Caco-2 (cell line): Measurements from ENCODE around the gene ERGIC1. TPM values are rescaled to one million over a fixed set of nuclear protein-coding genes. Genes with fewer than 3 reads are reported as not detected.

Source experiments
- BruUV-seq: library from RNA; stranded (reverse); fragments of 400-500 nt; replicated peaks from 2 replicates; lab custom pipeline; 2021; lab: Mats Ljungman, UMichigan
- CTCF ChIA-PET: fragments of 300-600 bp; sonication (Branson Sonifier 250); formaldehyde crosslinking; loops from one replicate; lab custom pipeline; 2022; ENCODE audit warnings: antibody characterized with exemption; lab: Charles Lee
- POLR2A ChIA-PET: fragments of 300-600 bp; sonication (Branson Sonifier 250); formaldehyde crosslinking; loops from one replicate; lab custom pipeline; 2022; ENCODE audit warnings: antibody characterized with exemption; lab: Charles Lee
- DNase-seq, 2 experiments: peaks; one replicate each; pipeline versions ENCODE4 v3.0.0 to v3.0.0-alpha.2; 2020 to 2022
- H3K27me3 ChIP-seq: replicated peaks from 2 replicates; pipeline ENCODE4 v1.6.0; 2011; ENCODE audit warnings: low read length; ENCODE audit not compliant: control insufficient read depth, insufficient read depth
- H3K36me3 ChIP-seq: 2 replicates; pipeline ENCODE4 v1.5.1; 2011; ENCODE audit warnings: low read length; ENCODE audit not compliant: control insufficient read depth, insufficient read depth
- H3K4me1 ChIP-seq: fragments of 250-450 bp; sonication (Bioruptor Pico); 2 replicates; pipeline ENCODE4 v1.5.1; 2020; ENCODE audit warnings: mild to moderate bottlenecking
- H3K4me3 ChIP-seq: 2 replicates; pipeline ENCODE4 v1.5.1; 2011; ENCODE audit warnings: low read depth, mild to moderate bottlenecking, control low read depth, low read length
- H3K9me3 ChIP-seq: fragments of 250-450 bp; sonication (Bioruptor Pico); 2 replicates; pipeline ENCODE4 v1.5.1; 2020; ENCODE audit warnings: mild to moderate bottlenecking, moderate library complexity
- H3K27ac Mint-ChIP-seq: one replicate; pipeline ENCODE4 v1.8.0; 2022; ENCODE audit warnings: mixed read lengths; ENCODE audit not compliant: unreplicated experiment
- H3K27me3 Mint-ChIP-seq: one replicate; pipeline ENCODE4 v1.8.0; 2022; ENCODE audit warnings: mixed read lengths; ENCODE audit not compliant: insufficient read depth, unreplicated experiment
- H3K36me3 Mint-ChIP-seq: one replicate; pipeline ENCODE4 v1.8.0; 2022; ENCODE audit warnings: mild to moderate bottlenecking, mixed read lengths; ENCODE audit not compliant: insufficient read depth, unreplicated experiment
- H3K4me1 Mint-ChIP-seq: one replicate; pipeline ENCODE4 v1.8.0; 2022; ENCODE audit warnings: low read depth, mixed read lengths; ENCODE audit not compliant: unreplicated experiment
- H3K4me3 Mint-ChIP-seq: one replicate; pipeline ENCODE4 v1.8.0; 2022; ENCODE audit warnings: mild to moderate bottlenecking, moderate library complexity, mixed read lengths; ENCODE audit not compliant: unreplicated experiment
- H3K9me3 Mint-ChIP-seq: one replicate; pipeline ENCODE4 v1.8.0; 2022; ENCODE audit warnings: mixed read lengths; ENCODE audit not compliant: unreplicated experiment
- intact Hi-C: fragments of 100-400 bp; cut with micrococcal nuclease; formaldehyde crosslinking; loops from one replicate; pipeline ENCODE4 v1.10.0; 2022; ENCODE audit not compliant: unreplicated experiment
- total RNA-seq: library from RNA; stranded (reverse); gene quantifications from 2 replicates; pipeline ENCODE4 v1.2.3, GENCODE V29; 2022
- TF ChIP-seq, protein P1 (sequence below), 2 experiments: fragments of 200-600 bp in 1 of 2; IDR thresholded peaks; 1 replicate in 1 of 2; 2 replicates in 1 of 2; pipeline versions ENCODE4 v1.5.1 to v1.8.0; 2011 to 2022; ENCODE audit warnings: antibody characterized with exemption in 1 of 2, control low read depth in 1 of 2, inconsistent platforms in 1 of 2, low read depth in 1 of 2, low read length in 1 of 2, mild to moderate bottlenecking in 1 of 2, moderate library complexity in 1 of 2; ENCODE audit not compliant: insufficient read depth in 1 of 2, severe bottlenecking in 1 of 2, unreplicated experiment in 1 of 2

Gene ERGIC1
- total RNA-seq, 1 experiment from 2014 or later, result 161 TPM

DNA sequence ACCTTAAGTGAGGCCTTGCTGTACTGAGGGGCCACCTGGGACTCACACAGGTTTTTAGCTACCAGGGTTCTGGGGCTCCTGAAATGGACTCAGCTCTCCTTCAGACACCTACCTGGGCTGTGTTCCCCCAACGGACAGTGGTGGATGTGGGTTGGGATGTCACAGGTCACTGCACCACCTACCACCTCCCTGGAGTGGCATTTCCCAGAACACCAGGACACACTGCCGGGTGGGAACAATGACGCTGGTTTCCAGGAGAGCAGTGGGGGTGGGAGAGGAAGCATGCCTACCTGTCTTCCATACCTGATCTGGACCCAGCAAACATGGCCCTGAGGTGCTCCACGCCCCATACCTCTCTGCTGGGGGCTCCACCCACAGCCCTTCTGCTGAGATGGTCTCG, 20.9 kb downstream of the ERGIC1 start:
- Histone ChIP-seq H3K27me3 (no peaks in the 10 kb centered on the region), H3K4me3 (no peak overlapping the region), H3K36me3 (peaks cover 2% of the 10 kb centered on the region), H3K4me1 (peaks cover 51% of the 10 kb centered on the region), H3K9me3 (no peaks in the 10 kb centered on the region)
- H3K9me3 Mint-ChIP-seq, result no peaks in the 10 kb centered on the region
- H3K4me3 Mint-ChIP-seq, result no peak overlapping the region
- ChIA-PET POLR2A (no interaction called here), CTCF (no interaction called here)
- no TSS peak for BruUV-seq
- H3K27me3 Mint-ChIP-seq, result no peaks in the 10 kb centered on the region
- H3K27ac Mint-ChIP-seq, result peak overlapping the region; percentile 97
- peaks cover 33% of the 10 kb centered on the region for H3K4me1 Mint-ChIP-seq
- peaks cover 38% of the 10 kb centered on the region for H3K36me3 Mint-ChIP-seq
- DNase-seq, result no peak
- intact Hi-C loops, result loop anchor here (5.0 kb wide), 1 partner anchor 138 kb away; no protein-coding TSS in a partner anchor
- TF ChIP-seq, protein P1, sequence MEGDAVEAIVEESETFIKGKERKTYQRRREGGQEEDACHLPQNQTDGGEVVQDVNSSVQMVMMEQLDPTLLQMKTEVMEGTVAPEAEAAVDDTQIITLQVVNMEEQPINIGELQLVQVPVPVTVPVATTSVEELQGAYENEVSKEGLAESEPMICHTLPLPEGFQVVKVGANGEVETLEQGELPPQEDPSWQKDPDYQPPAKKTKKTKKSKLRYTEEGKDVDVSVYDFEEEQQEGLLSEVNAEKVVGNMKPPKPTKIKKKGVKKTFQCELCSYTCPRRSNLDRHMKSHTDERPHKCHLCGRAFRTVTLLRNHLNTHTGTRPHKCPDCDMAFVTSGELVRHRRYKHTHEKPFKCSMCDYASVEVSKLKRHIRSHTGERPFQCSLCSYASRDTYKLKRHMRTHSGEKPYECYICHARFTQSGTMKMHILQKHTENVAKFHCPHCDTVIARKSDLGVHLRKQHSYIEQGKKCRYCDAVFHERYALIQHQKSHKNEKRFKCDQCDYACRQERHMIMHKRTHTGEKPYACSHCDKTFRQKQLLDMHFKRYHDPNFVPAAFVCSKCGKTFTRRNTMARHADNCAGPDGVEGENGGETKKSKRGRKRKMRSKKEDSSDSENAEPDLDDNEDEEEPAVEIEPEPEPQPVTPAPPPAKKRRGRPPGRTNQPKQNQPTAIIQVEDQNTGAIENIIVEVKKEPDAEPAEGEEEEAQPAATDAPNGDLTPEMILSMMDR (IDR thresholded peaks at IDR 0.05; ENCODE audit: insufficient read depth in 1 of 2, low read depth in 1 of 2, low read length in 1 of 2, severe bottlenecking in 1 of 2, unreplicated experiment in 1 of 2), result no peak

DNA sequence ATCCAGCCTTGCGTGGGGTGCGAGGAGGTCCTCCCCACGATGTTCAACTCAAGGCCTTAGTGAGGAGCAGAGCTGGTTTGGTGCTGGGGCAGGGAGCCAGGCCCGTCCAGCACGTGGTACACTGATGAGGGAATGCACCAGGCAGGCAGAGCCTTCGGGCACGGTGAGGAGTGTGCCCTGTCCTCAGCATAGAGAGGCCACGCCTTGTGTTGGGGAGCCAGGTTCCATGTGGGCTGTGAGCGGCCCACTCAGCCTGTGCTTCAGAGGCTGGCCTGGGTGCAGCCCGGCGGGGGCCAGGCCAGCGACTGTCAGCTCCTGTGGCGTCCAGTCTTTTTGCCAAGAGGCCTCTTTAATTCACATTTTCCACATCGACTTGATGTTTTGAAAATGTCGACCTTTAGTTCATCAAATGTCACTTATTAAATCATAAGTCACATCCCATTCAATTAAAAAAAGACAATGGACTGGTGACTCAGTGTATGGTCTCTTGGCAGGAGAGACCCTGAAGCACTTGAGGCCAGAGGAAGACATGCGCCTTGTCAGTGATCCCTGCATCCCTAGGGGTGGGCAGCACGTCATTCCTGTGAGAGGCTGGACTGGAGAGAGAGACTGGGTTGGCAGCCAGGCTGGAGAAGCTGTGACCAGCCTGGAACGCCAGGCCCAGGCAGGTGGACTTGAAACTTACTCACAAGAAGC, 21.7 kb downstream of the ERGIC1 start:
- H3K4me1 Mint-ChIP-seq, result peaks cover 41% of the 10 kb centered on the region
- H3K9me3 ChIP-seq, result no peaks in the 10 kb centered on the region
- no peaks in the 10 kb centered on the region for H3K27me3 Mint-ChIP-seq
- H3K27ac Mint-ChIP-seq, result peak overlapping the region; percentile 97
- no peak overlapping the region for H3K4me3 ChIP-seq
- no TSS peak for BruUV-seq
- TF ChIP-seq, protein P1 (IDR thresholded peaks at IDR 0.05; ENCODE audit: insufficient read depth in 1 of 2, low read depth in 1 of 2, low read length in 1 of 2, severe bottlenecking in 1 of 2, unreplicated experiment in 1 of 2), result no peak
- intact Hi-C loops, result loop anchor here (5.0 kb wide), 1 partner anchor 138 kb away; no protein-coding TSS in a partner anchor
- H3K9me3 Mint-ChIP-seq, result no peaks in the 10 kb centered on the region
- no peak for DNase-seq
- ChIA-PET CTCF (no interaction called here), POLR2A (no interaction called here)
- no peak overlapping the region for H3K4me3 Mint-ChIP-seq
- peaks cover 59% of the 10 kb centered on the region for H3K4me1 ChIP-seq
- no peaks in the 10 kb centered on the region for H3K27me3 ChIP-seq
- peaks cover 2% of the 10 kb centered on the region for H3K36me3 ChIP-seq
- peaks cover 46% of the 10 kb centered on the region for H3K36me3 Mint-ChIP-seq

DNA sequence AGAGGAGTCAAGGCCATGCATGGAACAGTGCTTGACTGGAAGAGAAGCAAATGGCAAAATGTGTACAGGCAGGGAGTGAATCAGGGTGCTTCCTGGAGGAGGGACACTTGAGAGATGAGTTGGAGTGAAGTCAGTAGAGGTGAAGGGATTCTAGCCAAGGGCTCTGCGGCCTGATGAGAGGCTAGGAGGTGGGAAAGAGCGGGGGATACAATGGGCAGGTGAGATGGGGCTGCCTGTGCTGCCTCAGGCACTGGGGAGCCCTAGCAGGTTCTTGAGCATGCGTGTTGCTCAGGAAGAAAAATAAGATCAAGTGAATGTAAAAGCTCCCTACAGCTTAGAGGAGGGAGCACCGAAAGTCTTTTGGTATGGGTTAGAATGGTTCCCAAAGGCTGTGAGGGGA, 22.3 kb downstream of the ERGIC1 start:
- TF ChIP-seq, protein P1 (IDR thresholded peaks at IDR 0.05; ENCODE audit: insufficient read depth in 1 of 2, low read depth in 1 of 2, low read length in 1 of 2, severe bottlenecking in 1 of 2, unreplicated experiment in 1 of 2), result no peak
- Histone ChIP-seq H3K4me1 (peaks cover 65% of the 10 kb centered on the region), H3K27me3 (no peaks in the 10 kb centered on the region), H3K9me3 (no peaks in the 10 kb centered on the region), H3K36me3 (peaks cover 2% of the 10 kb centered on the region), H3K4me3 (no peak overlapping the region)
- peak overlapping the region; percentile 97 for H3K27ac Mint-ChIP-seq
- H3K36me3 Mint-ChIP-seq, result peaks cover 51% of the 10 kb centered on the region
- no peaks in the 10 kb centered on the region for H3K27me3 Mint-ChIP-seq
- POLR2A ChIA-PET, result no interaction called here
- no peak for DNase-seq
- CTCF ChIA-PET, result no interaction called here
- intact Hi-C loops, result loop anchor here (5.0 kb wide), 1 partner anchor 139 kb away; no protein-coding TSS in a partner anchor
- H3K4me1 Mint-ChIP-seq, result peaks cover 47% of the 10 kb centered on the region
- BruUV-seq, result no TSS peak
- H3K9me3 Mint-ChIP-seq, result no peaks in the 10 kb centered on the region
- H3K4me3 Mint-ChIP-seq, result no peak overlapping the region
